AG09309 (cell line): ENCODE measurements around the gene M1AP.

Experiments used
- DNase-seq: peaks from one replicate; pipeline ENCODE4 v3.0.0-alpha.2; 2010; ENCODE audit warnings: low read depth
- H3K4me3 ChIP-seq: 2 replicates; pipeline ENCODE4 v1.5.1; 2011; ENCODE audit warnings: mild to moderate bottlenecking, low read depth, low read length, moderate library complexity; ENCODE audit not compliant: control insufficient read depth
- TF ChIP-seq, protein P1 (sequence below): IDR thresholded peaks from 2 replicates; pipeline ENCODE4 v1.5.1; 2011; ENCODE audit warnings: mild to moderate bottlenecking, low read depth, low read length, inconsistent platforms; ENCODE audit not compliant: insufficient read depth, control insufficient read depth; ENCODE audit errors: missing control alignments

M1AP gene

DNA sequence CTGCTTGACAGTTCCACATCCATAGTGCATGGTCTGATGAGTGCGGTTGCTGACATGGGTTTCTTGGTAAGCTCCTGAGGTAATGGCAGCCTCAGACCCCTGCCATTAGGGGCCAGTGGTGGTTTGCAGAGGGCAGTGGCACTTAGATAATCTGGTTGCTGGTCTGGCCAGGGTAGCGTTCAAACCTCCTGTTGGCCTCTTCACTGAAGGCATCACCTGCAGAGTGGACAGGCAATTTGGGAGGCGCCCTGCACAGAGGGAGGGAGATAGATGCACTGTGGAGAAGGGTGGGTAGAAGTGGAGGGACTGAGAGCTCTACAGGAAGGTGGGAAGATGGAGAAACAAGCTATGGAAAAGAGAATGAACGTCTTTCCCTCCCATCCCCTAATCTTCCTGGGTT, 114.7 kb downstream of the M1AP start:
- DNase-seq: no peak
- H3K4me3 ChIP-seq: no peak overlapping the region
- TF ChIP-seq, protein P1, sequence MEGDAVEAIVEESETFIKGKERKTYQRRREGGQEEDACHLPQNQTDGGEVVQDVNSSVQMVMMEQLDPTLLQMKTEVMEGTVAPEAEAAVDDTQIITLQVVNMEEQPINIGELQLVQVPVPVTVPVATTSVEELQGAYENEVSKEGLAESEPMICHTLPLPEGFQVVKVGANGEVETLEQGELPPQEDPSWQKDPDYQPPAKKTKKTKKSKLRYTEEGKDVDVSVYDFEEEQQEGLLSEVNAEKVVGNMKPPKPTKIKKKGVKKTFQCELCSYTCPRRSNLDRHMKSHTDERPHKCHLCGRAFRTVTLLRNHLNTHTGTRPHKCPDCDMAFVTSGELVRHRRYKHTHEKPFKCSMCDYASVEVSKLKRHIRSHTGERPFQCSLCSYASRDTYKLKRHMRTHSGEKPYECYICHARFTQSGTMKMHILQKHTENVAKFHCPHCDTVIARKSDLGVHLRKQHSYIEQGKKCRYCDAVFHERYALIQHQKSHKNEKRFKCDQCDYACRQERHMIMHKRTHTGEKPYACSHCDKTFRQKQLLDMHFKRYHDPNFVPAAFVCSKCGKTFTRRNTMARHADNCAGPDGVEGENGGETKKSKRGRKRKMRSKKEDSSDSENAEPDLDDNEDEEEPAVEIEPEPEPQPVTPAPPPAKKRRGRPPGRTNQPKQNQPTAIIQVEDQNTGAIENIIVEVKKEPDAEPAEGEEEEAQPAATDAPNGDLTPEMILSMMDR: no peak

DNA sequence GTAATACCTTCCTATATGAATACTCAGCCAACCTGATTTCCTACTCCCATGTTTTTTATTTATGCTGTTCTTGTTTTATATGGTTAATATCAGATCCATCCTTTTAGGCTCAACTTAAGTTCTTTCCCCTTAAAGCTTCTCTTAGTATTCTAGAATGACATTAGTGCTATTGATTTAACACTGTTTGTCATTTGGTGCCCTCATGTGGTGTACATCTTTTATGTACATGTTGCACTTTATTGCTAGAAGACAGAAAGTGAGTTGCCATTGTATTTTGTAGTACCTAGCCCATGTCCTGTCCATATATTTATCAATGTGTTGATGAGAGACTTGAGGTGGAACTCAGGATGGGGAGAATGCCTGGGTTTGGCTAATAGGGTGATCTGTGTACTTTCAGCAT, 115.9 kb downstream of the M1AP start:
- TF ChIP-seq, protein P1: peak; percentile 20
- no peak for DNase-seq
- H3K4me3 ChIP-seq: no peak overlapping the region

DNA sequence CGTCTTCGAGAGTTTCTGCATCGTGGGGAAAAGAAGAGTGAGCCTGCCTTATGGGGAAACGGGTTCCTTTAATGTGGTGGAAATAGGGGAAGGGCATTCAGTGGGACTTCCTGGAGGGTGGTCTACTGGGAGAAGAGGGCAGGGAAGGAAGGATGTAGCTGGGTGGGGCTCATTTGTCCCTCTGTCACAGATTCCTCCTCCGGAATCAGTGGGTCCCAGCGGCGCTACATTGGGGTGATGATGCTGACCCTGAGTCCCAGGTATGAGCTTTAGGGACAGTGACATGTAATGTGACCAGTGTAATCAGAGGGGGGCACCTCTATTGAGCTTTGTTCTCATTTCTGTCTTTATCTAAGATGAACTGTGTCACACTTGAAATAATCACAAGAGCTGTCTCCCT, 116.5 kb downstream of the M1AP start:
- TF ChIP-seq, protein P1: no peak
- peak overlapping the region; percentile 92 for H3K4me3 ChIP-seq
- DNase-seq: no peak

DNA sequence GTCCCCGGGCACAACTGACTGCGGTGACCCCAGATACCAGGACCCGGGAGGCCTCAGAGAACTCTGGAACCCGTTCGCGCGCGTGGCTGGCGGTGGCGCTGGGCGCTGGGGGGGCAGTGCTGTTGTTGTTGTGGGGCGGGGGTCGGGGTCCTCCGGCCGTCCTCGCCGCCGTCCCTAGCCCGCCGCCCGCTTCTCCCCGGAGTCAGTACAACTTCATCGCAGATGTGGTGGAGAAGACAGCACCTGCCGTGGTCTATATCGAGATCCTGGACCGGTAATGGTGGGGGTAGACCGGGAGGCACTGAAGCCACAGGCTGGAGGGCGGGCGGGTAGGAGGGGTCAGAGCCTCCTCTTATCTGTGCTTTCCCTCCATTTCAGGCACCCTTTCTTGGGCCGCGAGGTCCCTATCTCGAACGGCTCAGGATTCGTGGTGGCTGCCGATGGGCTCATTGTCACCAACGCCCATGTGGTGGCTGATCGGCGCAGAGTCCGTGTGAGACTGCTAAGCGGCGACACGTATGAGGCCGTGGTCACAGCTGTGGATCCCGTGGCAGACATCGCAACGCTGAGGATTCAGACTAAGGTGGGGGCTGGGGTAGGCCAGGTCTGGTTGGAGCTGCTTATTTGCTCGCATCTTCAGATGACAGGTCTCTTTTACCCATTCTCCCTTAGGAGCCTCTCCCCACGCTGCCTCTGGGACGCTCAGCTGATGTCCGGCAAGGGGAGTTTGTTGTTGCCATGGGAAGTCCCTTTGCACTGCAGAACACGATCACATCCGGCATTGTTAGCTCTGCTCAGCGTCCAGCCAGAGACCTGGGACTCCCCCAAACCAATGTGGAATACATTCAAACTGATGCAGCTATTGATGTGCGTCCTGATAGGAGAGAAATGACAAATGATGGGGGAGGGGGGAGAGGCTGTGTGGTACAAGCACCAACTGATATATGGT, 117.6 kb downstream of the M1AP start:
- TF ChIP-seq, protein P1: no peak
- H3K4me3 ChIP-seq: peak overlapping the region; percentile 92
- no peak for DNase-seq

DNA sequence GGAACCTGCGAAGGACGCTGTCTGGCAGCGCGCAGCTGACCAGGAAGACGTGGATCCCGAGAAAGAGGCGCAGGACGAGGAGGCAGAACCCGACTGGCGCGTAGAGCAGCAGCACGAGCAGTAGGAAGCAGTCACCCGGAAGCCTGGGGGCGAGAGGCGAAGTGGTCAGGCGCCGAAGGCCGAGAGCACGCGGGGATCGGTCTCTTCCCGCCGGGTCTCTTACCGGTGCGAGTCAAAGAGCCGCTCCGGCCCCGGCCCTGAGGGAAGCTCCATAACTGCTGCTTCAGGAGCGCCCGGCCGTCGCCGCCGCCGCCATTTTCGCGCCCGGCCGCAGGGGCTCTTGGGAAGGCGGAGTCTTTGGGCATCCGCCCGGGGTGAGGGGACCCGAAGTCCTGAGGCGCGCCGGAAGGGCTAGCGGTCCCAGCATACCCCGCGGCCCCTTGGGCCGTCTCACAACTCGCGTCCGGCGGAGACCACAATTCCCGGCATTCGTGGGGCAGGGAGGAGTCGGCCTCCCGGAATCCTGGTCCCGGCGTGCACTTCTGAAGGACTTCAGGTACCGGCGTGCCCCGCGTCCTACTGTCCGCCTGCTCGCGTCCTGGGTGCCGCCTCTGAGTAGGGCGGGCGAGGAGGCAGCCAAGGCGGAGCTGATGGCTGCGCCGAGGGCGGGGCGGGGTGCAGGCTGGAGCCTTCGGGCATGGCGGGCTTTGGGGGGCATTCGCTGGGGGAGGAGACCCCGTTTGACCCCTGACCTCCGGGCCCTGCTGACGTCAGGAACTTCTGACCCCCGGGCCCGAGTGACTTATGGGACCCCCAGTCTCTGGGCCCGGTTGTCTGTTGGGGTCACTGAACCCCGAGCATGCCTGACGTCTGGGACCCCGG, 118.5 kb downstream of the M1AP start, which contains the start of the genes AUP1 and HTRA2:
Gene AUP1, minus strand, starts transcription at position 350 of the 882 bp plus-strand sequence. Its CDS starts 77 bp downstream, at position 273.
Gene HTRA2, plus strand, starts transcription at position 577 of the 882 bp plus-strand sequence. Its CDS starts 74 bp downstream, at position 651.
- TF ChIP-seq, protein P1: no peak
- peak within 1 kb of the TSS; percentile 92 for H3K4me3 ChIP-seq
- DNase-seq: peak; percentile 96
